BJ (cell line): ENCODE measurements around the gene EHD3. TPM values are rescaled to one million over a fixed set of nuclear protein-coding genes. Genes with fewer than 3 reads are reported as not detected.
"Not testable (repeated sequence)": the region's sequence is repeated elsewhere in the genome, so short reads cannot be mapped to it uniquely, and the experiment has no call there.

ENCODE experiments used
- CTCF ChIA-PET: fragments of 350-600 bp; formaldehyde crosslinking; extraction: SDS; loops from one replicate; lab custom pipeline; 2021; ENCODE audit warnings: antibody characterized with exemption, inconsistent platforms; lab: Yijun Ruan, JAX
- POLR2A ChIA-PET: fragments of 300-600 bp; sonication (Branson Sonifier 250); formaldehyde crosslinking; extraction: SDS; loops from one replicate; lab custom pipeline; 2021; ENCODE audit warnings: antibody characterized with exemption; lab: Charles Lee
- DNase-seq: peaks from one replicate; pipeline ENCODE4 v3.0.0-alpha.2; 2011; ENCODE audit warnings: low read depth
- H3K27me3 ChIP-seq: 2 replicates; pipeline ENCODE4 v1.6.0; 2011; ENCODE audit warnings: low read length; ENCODE audit not compliant: control insufficient read depth, insufficient read depth
- H3K36me3 ChIP-seq: 2 replicates; pipeline ENCODE4 v1.5.1; 2011; ENCODE audit warnings: low read length; ENCODE audit not compliant: control insufficient read depth, insufficient read depth
- H3K4me3 ChIP-seq: 2 replicates; pipeline ENCODE4 v1.5.1; 2011; ENCODE audit warnings: low read depth, mild to moderate bottlenecking, control low read depth, low read length
- polyA plus RNA-seq: library from polyadenylated mRNA; depleted of rRNA; stranded (reverse); fragments of >200 nt; gene quantifications from 2 replicates; pipeline ENCODE4 v1.2.3, GENCODE V29; 2011
- TF ChIP-seq, protein P1 (sequence below): IDR thresholded peaks from 2 replicates; pipeline ENCODE4 v1.5.1; 2011; ENCODE audit warnings: low read depth, mild to moderate bottlenecking, control low read depth, inconsistent platforms, low read length, moderate library complexity; ENCODE audit not compliant: insufficient read depth

EHD3 gene
- polyA plus RNA-seq, 1 experiment = 69.4 TPM

DNA sequence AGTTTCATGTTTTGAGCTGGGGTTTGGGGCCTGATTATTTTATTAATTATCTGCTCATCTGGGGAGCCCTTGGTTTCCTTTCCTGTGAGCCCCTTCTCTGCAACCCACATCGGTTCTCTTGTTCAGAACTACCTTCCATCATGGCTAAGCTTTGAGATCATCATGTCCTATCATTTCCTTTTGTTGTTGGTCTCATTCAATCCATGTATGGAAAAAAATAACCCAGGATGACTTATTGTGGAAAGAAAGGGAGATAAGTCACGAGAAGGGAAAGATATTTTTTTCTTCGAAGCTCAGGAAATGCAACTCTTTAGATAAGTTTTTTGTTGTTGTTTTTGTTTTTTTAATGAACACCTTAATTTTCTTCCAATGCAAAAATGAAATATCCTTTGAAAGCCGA is 43.7 kb downstream of the EHD3 start:
- Histone ChIP-seq H3K27me3 (no peaks in the 10 kb centered on the region), H3K4me3 (no peak overlapping the region), H3K36me3 (no peaks in the 10 kb centered on the region)
- ChIA-PET POLR2A (interaction anchor here (0.5 kb wide), 1 partner anchor 121 kb away, joined by 3 read pairs; no protein-coding TSS in a partner anchor), CTCF (interaction anchor here (0.7 kb wide), 1 partner anchor 712 kb away, joined by 3 read pairs; no protein-coding TSS in a partner anchor)
- TF ChIP-seq, protein P1, sequence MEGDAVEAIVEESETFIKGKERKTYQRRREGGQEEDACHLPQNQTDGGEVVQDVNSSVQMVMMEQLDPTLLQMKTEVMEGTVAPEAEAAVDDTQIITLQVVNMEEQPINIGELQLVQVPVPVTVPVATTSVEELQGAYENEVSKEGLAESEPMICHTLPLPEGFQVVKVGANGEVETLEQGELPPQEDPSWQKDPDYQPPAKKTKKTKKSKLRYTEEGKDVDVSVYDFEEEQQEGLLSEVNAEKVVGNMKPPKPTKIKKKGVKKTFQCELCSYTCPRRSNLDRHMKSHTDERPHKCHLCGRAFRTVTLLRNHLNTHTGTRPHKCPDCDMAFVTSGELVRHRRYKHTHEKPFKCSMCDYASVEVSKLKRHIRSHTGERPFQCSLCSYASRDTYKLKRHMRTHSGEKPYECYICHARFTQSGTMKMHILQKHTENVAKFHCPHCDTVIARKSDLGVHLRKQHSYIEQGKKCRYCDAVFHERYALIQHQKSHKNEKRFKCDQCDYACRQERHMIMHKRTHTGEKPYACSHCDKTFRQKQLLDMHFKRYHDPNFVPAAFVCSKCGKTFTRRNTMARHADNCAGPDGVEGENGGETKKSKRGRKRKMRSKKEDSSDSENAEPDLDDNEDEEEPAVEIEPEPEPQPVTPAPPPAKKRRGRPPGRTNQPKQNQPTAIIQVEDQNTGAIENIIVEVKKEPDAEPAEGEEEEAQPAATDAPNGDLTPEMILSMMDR = no peak
- DNase-seq = no peak

DNA sequence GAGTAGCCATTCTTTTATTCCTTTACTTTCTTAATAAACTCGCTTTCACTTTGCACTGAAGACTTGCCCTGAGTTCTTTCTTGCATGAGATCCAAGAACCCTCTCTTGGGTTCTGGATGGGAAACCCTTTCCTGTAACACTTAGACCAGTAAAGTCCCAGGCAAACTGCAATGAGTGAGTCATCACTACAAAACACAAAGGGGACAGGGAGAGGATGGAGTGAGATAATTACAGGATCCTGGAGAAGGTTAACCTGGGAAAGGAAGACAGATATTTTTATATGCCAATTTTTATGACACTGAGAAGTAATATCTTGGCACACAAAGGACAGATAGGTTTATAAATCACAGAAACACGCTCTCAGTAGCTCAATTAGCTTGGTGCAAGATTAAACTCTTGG is 48.7 kb downstream of the EHD3 start:
- TF ChIP-seq, protein P1 = no peak
- ChIA-PET POLR2A (no interaction called here), CTCF (no interaction called here)
- H3K27me3 ChIP-seq = no peaks in the 10 kb centered on the region
- no peaks in the 10 kb centered on the region for H3K36me3 ChIP-seq
- DNase-seq = no peak
- no peak overlapping the region for H3K4me3 ChIP-seq

DNA sequence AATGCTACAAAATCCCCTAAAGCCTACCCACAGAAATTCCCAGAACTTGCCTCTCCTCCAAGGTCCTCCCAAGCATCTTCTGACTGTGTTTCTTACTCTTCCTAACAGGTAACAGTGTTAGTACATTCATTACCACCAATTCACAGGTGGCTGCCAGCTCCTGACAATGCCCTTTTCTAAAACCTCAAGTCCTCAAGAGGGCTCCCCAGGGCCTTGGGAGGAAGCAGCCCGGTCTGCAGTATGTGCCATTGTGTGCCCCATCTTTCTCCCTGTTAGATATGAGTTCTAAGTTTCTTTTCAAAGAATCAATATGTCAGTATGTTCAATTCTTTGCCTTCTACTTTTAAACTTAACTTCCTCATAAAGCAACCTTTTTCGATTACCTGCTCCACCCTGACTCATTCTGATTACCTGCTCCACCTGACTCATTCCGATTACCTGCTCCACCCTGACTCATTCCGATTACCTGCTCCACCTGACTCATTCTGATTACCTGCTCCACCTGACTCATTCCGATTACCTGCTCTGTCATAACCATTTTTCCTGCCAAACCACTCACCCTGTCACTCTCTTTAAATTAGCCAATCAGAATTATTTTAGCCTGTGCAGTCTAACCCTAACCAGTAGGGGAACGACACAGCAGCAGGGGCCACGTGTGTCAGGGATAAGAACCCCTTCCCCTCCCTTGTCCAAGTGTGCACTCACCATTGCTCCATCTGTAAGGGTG is 49.4 kb downstream of the EHD3 start:
- H3K4me3 ChIP-seq, H3K27me3 ChIP-seq, DNase-seq, H3K36me3 ChIP-seq, CTCF ChIA-PET, POLR2A ChIA-PET: not testable (repeated sequence)

DNA sequence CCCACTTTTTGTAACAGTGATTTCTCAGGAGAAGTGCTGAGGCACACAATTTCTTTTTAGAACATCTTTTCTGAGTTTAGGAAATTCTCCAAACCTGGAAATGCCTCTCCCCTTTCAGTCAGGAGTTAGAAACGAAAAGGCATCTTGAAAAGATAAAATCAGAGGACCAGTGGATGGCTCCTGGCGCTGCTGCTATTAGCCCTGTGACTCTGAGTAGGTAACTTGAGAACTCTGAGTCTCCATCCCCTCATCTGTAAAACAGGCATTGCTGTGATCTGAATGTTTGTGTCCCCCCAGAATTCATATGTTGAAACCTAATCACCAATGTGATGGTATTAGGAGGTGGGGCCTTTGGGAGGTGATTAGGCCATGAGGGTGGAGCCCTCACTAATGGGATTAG is 50.2 kb downstream of the EHD3 start:
- ChIA-PET POLR2A (no interaction called here), CTCF (no interaction called here)
- Histone ChIP-seq H3K36me3 (no peaks in the 10 kb centered on the region), H3K4me3 (no peak overlapping the region), H3K27me3 (no peaks in the 10 kb centered on the region)
- TF ChIP-seq, protein P1 = no peak
- no peak for DNase-seq

DNA sequence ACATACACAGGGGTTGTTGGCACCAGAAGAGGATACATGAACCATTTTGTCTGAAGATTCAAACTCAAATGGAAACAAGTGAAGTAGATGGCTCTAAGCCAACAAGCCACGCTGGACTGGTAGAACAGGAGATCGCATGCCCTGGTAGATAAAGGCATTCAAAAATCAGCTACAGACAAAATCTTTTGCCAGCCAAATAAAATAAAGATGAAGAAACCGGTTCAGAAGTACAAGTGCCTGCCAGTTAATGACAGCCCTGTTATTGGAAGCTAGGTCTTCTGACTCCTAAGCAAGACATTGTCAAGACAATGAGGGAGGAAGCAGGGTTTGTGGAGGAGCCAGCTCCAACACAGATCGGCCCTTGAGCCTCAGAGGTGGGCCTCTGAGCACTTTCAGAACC is 52.3 kb downstream of the EHD3 start:
- no peaks in the 10 kb centered on the region for H3K36me3 ChIP-seq
- TF ChIP-seq, protein P1 = no peak
- POLR2A ChIA-PET = interaction anchor here (0.6 kb wide), 1 partner anchor 918 kb away, joined by 4 read pairs; no protein-coding TSS in a partner anchor
- no peak for DNase-seq
- CTCF ChIA-PET = interaction anchor here (1.1 to 1.4 kb wide), 2 partner anchors 11 to 12 kb away, joined by 3 read pairs; no protein-coding TSS in a partner anchor
- no peaks in the 10 kb centered on the region for H3K27me3 ChIP-seq
- no peak overlapping the region for H3K4me3 ChIP-seq
